Subcutaneous adipose tissue (tissue), 4 donors: ENCODE measurements around the gene LIMK1. TPM values are rescaled to one million over a fixed set of nuclear protein-coding genes. Genes with fewer than 3 reads are reported as not detected.

Experiments
- CTCF ChIP-seq: fragments of 450-650 bp; IDR thresholded peaks from one replicate; pipeline ENCODE4 v1.5.1; 2016; ENCODE audit warnings: low read depth, mild to moderate bottlenecking, control low read depth, antibody characterized with exemption, moderate library complexity
- total RNA-seq, 4 donors: library from RNA; depleted of rRNA; stranded (reverse); fragments of >200 nt; gene quantifications; one replicate each; pipeline ENCODE4 v1.1.0, GENCODE V29; 2016

LIMK1 gene
- total RNA-seq, 4 donors from 2014 or later: 6.4 to 37.6 (median 9.8) TPM

- TF ChIP-seq CTCF: no peak
These were observed 9.4 kb downstream of the LIMK1 start for GRCh38 chr7:74092964-74093471.

GRCh38 chr7:74093671-74094223 is 10.1 kb downstream of the LIMK1 start:
- TF ChIP-seq CTCF: no peak

GRCh38 chr7:74094224-74095101 is 10.9 kb downstream of the LIMK1 start:
- TF ChIP-seq CTCF: no peak

GRCh38 chr7:74095135-74095534 is 11.5 kb downstream of the LIMK1 start:
- TF ChIP-seq CTCF: no peak

- TF ChIP-seq CTCF: no peak
These were observed 14.5 kb downstream of the LIMK1 start for GRCh38 chr7:74097937-74098614.

- no peak for TF ChIP-seq CTCF
These were observed 15.4 kb downstream of the LIMK1 start for GRCh38 chr7:74099031-74099430.
